ENCODE results near the gene B3GALT4.
A peak's percentile ranks its signal among the peaks of the same experiment; 100 is the strongest.

B3GALT4 gene

DNA sequence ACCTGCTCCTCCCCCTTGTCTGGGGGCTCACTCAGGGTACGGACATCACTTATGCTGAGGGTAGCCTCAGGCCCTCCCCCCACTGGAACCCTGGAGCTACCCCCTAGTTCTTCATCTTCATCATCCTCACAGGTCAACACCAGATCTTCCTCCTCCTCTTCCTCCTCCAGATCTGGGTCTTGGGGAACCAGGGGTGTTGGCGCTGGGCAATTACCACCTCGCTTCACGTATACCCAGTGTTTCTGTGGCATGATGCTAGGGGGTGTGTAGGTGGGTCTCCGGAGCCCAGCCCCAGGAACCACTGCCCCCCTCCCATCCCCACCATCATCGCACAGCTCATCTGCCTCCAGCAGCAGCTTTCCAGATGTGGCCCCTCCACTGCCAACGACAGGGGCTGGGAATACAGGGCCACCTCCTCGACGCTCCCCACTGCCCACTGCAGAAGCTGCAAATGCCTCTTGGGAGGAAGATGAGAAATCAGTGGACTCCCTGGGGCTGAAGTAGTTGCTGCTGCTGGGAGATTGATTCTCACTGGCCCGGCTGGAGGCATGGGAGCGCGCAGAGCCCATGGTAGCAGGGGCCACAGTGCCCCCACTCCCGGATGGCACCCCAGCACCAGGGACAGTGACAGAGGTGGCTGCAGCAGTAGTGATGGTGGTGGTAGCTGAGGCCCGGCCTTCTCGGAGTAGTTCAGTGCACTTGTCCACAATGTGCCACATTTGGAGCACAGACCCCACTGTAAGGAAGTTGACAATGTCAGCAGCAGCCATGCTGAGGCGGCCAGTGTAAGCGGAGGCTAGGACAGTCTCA, 39.1 kb downstream of the B3GALT4 start:
- no peak for DNase-seq (ENCODE audit: low spot score)

DNA sequence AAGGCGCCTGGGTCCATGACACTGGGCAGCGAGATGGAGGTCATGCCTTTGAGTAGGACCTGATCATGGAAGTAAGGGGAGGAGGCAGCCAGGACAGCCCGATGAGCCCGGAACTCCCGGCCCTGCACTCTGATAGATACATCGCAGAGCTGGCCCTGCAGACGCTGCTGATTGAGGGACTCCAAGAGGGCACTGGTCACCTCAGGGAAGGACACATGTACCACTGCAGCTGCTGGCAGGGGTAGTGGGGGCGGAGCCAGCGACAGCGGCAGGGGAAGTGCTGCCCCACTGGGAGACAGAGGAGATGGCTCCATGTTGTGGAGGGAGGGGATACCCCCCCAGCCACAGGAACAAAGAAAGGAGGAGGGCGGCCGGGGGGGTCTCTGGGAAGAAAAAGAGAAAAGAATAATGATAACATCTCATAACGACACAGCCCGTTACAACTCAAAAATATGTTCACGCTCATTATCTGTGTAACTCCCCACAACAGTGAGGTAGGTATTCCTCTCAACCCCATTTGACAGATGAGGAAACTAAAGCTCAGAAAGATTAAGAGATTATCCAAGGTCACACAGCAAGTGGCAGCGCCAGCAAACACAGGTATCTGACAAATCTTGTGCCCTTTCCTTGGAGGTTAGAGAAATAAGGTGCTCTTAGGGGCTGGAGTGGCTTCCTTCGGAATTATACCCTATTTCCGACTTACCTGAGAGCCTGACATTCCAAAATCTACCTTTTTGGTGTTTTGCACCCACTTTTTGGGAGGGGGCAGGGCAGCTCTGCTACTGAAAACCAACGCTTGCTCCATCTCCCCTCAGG, 39.9 kb downstream of the B3GALT4 start:
- DNase-seq (ENCODE audit: low spot score): no peak

DNA sequence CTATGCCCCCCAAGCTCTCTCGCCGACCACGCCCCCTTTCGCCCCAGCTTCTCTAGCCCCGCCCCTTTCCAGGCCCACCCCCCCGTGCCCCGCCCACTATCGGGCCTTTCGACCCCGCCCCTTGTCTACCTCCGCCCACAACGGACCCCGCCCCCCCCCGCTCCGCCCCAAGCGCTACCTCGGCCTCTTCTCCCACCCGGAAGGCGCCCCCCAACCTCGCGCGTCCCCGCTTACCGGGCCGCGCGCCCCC, 40.4 kb downstream of the B3GALT4 start:
- DNase-seq (ENCODE audit: low spot score): no peak

DNA sequence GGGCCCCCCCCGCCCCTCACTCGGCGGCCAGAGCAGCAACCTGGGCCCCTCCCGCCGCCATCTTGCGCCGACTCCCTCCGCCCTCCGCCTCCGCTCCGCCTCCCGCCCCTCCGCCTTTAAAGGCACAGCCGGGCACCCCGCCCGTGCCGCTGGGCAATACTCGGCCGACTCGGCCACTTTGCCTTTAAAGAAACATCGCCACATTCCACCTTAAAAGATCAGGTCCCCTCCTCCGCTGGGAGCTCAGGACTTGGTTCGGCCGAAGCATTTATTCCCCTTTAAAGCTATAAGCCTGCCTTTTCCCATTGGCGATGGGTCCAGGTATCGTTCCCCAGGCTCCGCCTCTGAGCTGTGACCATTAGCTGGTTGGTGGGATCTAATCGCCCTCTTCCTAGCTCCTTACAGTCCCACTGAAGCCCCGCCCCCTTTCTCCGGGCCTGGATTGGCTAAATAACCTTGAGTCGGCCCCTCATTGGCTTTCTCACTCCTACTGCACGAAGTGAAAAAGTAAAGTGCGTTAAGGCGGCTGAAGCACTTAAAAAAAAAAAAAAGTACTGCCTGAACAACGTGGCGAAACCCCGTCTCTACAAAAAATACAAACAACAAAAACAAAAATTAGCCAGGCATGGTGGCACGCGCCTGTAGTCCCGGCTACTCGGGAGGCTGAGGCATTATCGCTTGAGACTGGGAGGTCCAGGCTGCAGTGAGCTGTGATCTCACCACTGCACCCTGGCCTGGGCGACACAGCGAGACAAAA, 40.9 kb downstream of the B3GALT4 start, which contains the start of gene ZBTB22:
Gene ZBTB22, minus strand, starts transcription at position 76 of the 757 bp plus-strand sequence. CDS start 828 bp downstream, outside the sequence.
- peak; percentile 100 for DNase-seq (ENCODE audit: low spot score)

DNA sequence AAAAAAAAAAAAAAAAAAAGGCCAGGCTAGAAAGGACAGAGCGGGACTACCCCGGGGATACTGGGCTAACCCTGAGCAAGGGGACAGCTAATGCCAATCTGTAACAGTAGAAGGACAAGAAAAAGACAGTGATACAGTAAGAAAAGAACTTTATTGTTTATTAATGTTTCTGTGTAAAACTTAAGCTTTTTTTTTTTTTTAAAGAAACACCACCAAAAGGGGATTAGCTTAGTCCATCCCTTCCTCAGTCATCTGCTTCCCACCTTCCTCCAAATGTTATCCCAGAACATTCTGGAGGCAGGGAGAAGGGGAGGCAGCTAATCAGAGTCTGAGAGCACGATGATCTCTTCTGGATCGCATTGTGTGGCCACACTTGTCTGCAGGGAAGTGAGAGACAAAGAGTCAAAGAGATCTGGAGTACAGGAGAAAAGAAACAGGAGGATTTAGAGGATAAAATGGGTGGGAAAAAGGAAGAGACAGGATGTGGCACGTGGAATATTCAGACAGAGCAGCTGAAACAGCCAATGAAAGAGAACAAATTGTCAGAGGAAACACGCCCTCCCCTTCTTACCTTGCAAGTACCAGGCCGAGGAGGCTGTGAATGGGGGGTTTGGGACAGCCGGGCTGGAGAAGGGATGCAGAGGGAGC, 41.6 kb downstream of the B3GALT4 start:
- peak; percentile 28 for DNase-seq (ENCODE audit: low spot score)

DNA sequence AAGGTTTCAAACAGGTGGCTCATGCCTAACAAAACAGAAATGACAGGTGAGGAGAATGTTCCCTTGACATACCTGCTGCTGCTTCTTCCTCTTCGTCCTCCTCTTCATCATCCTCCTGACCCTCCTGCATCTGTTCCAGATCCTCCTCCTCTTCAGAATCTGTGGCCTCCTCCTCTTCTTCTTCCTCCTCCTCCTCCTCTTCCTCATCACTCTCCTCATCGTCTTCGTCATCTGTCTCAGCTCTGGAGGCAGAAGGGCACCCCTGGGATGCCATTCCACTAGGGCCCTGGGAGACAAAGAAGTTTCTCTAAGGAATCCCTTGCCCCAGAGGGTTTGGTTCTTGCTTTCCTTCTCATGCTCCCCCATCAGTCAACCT, 43.0 kb downstream of the B3GALT4 start:
- no peak for DNase-seq (ENCODE audit: low spot score)

DNA sequence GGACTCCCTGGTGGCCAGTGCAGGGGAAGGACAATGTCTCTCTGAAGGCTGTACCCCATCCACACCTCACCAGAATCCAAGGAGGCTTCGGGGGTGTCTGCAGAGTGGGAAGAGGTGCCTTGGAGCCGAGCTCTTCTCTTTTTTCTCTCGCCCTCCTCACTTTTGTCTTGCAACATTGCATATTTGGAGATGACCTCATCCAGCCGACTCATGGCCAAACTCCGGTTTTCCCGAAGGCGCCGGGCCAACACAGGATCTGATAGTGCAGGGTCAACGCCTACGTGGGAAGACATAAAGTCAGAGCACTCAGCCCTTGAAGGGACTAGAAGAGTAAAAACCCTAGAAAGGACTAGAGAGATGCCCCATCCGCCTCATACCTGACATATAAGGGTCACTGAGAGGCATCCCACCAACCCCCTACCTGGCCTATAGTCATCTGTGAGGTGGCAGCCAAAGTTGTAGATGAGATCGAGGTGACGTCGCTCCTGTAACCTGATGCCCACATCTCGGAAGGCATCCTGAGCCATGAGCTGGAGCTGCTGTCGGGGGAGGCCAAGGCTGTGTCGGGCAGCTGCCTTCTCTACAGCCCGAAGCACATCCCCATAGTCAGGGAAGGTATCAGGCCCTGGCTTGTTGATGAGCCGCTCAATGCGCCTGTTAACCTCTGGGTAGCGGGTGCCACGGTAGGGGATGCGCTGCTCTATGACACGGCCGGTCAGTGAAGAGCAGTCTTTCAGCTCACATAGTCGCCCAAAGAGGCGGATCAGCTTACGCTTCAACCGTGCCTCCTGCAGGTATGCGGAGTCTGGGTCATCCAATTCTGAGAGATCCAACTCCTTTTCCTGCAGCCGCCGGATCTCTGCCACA, 43.6 kb downstream of the B3GALT4 start:
- no peak for DNase-seq (ENCODE audit: low spot score)

DNA sequence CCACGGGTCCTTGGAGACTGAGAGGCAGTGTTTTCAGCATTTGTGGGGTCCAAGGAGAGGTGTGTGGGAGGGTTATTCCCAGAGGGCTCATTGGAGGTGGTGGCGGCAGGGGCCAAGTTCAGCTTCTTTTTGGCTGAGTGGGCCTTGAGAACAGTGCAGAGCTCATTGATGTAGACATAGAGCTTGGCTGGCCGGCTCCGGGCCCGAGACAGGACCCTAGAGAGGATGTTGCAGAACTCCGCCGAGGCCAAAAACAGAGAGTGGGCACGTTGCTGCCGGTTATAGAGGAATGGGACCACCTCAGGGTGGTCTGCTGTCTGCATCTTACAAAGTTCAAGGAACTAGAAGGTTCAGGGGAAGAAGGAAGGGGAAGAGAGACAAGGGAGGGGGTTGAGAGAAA, 44.3 kb downstream of the B3GALT4 start:
- no peak for DNase-seq (ENCODE audit: low spot score)

DNA sequence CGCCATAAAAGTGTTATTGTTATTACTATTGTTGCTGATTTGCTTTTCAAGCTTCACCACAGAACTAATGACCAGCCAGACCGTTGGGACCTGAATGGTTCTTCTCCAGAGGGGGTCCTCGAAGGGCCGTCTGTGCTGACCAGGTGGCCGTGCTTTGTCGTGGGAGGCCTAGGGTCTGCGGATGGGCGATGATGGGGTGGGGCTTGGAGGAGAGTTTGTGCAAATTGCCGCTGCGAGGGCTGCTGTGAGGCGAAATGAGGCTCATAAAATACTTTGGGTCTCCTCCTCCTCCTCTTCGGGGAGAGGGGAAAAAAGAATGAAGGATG, 46.7 kb downstream of the B3GALT4 start:
- DNase-seq (ENCODE audit: low spot score): no peak

DNA sequence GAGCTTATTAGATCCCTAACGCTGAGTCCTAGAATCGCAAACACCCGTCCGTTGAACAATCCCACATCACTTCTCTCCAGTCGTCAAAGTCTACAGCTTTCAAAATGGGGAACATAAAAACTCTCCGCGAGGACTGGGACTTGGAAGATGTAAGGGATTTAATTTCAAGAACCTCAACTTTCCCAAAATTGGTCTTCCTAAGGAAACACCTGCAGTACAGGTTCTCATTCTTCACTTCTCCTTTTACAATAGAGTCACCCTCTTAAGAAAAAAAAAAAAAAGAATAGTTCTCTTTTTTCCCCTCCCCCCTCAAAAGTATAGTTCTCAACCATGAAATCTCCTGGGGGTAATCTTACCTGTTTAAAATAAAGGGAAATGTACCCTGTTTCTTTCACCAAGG, 47.2 kb downstream of the B3GALT4 start:
- DNase-seq (ENCODE audit: low spot score): no peak

All from cerebellar cortex (tissue), 1 donor.